Hindlimb muscle (tissue), 1 donor: Measurements from ENCODE around the gene KCNK18. TPM values are rescaled to one million over a fixed set of nuclear protein-coding genes. Genes with fewer than 3 reads are reported as not detected.

Experiments used
- DNase-seq: peaks from one replicate; pipeline ENCODE4 v3.0.0-alpha.2; 2013
- polyA plus RNA-seq: library from polyadenylated mRNA; unstranded; fragments of 120-200 nt; gene quantifications from one replicate; pipeline ENCODE4 v1.2.1, GENCODE V29; 2013; ENCODE audit not compliant: insufficient read length

The KCNK18 gene
- not detected for polyA plus RNA-seq

- no peak for DNase-seq
Observed at GRCh38 chr10:117197189-117197588, at the start of gene KCNK18. Gene KCNK18 (plus strand): TSS chr10:117197489. CDS start chr10:117197489, 0 bp downstream.

- DNase-seq: no peak
Observed at GRCh38 chr10:117148284-117148683, 49.0 kb upstream of the KCNK18 start.

GRCh38 chr10:117152668-117153067 lies 44.6 kb upstream of the KCNK18 start:
- DNase-seq: no peak

GRCh38 chr10:117158297-117158696 lies 39.0 kb upstream of the KCNK18 start:
- no peak for DNase-seq

GRCh38 chr10:117159390-117159789 lies 37.9 kb upstream of the KCNK18 start:
- no peak for DNase-seq

GRCh38 chr10:117160567-117160966 lies 36.7 kb upstream of the KCNK18 start:
- no peak for DNase-seq

- DNase-seq: no peak
Observed at GRCh38 chr10:117161386-117162033, 35.8 kb upstream of the KCNK18 start.

GRCh38 chr10:117162093-117163060 lies 34.9 kb upstream of the KCNK18 start:
- no peak for DNase-seq

GRCh38 chr10:117163061-117163953 lies 34.0 kb upstream of the KCNK18 start:
- DNase-seq: no peak

GRCh38 chr10:117163954-117164548 lies 33.2 kb upstream of the KCNK18 start:
- DNase-seq: no peak

DNA sequence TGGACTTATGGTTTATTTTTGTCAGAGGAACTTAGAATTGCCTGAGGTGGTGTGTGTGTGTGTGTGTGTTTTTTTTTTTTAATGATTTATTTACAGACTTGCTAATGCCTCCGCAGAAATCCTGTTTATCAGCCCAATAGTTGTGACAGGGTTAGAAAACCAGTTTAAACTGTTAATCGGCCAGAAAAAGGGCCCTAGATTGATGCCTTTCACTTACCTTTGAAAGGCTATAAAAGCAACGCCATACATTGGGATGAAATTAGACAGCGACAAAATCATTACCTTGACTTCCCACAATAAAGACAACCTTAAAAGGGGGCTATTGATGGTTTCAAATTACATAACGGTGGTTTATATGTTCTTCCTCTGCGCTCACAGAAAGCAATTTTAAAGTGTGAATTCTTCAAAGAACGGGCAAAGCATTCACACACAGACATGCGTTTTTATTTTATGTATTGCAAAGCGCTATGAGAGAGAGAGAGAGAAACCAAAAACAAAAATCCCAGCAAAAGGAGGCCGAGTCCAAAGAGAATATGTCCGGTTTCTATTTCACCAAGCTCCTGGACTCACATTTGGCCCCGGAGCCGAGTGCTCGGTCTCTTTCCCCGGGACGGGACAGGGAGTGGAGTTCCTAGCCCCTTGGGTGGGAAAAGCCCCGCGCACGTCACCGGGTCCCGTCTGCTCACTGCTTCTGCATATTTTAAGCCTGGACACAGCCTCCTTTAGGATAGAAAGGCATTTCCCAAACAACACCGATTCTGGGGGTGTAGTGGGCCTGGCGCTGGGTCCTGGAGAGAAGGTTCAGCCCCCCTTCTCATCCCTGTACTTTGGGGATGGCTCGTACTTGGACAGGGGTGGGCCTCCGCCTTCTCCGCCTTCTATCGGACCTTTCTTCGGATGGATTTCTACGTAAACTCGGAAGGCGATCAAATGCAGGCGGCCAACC lies 32.4 kb upstream of the KCNK18 start:
- DNase-seq: no peak

- no peak for DNase-seq
Observed at GRCh38 chr10:117165538-117166417, 31.5 kb upstream of the KCNK18 start.

DNA sequence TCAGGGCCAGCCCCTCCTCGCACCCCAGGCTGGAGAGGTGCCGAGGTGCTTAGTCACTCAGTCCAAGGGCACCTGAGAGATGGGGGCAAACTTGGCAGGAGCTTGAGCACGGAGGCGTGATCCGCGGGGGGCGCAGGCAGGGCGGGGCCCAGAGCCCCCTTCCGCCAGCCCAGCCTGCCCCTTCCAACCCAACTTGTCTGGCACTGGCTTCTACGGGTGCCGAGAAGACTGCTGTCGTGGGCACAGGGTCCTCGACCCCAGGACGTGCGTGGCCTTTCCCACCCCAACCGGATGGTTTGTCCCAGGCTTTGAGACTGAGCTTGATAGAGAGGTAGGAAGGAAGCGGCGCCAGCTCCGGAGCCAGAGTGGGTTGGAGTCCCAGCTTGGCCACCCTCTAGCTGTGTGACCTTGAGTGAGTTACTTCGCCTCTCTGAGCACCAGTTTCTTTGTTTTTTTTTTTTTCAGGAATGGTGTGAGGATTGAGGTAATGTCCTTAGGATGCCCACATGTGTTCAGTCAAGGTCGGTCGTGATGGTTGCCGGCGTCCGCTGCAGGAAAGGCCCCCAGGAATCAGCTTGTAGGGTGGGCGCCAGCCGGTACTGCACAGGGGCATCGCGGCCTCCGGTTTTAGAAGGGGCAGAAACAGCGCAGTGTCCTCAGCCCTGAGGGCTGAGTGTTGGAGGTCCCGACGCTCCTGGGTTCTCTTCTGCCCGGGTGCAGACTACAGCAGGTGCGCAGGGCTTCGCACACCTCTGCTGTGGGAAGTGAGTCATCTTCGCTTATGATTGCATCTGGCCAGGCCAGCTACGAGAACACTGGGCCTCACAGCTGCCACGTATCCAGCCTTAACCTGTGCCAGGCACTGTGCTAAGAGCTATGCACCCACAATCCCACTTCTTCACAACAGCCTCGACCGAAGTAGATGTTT lies 30.6 kb upstream of the KCNK18 start:
- DNase-seq: no peak

- DNase-seq: no peak
Observed at GRCh38 chr10:117167346-117167788, 29.9 kb upstream of the KCNK18 start.

DNA sequence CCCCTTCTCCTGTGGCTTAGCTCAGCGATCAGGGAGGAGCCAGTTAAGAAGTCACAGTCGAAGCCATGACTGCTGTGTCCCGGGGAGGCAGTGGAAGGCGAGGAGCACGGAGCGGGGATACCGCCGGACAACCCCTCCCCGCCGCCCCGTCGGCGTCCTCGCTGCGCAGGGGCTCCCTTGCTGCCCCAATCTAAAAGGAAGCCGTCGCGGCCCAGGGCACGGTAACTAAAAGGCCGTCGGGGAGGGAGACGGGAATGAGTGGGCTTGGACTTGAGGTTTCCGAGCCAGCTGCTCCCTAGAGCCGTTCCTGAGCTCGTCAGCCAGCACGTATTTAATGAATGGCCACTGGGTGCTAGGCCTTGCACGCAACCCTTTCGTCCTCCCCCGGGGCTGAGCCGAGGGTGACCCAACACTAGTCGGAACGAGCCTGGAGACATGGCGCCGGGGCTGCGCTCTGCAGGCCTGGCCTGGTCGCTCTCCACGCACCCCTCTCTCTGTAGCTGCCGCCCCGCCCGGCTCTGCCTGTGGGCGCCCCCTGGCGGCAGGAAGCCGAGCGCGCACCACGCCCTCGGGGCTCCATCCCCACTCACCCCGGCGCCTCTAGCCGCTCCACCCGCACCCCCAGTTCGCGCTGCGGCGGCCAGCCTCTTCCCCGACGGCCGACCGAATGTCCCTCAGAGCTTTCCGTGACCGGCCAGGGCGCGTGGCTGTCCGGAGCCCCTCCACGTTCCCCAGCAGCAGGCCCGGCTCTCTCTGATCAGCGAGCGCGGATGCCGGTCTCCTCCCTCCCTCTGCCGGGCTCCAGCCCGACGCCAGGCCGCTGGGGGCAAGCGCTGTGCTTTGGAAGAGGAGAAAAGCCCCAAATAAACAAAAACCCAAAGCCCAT lies 29.3 kb upstream of the KCNK18 start:
- peak; percentile 49 for DNase-seq

DNA sequence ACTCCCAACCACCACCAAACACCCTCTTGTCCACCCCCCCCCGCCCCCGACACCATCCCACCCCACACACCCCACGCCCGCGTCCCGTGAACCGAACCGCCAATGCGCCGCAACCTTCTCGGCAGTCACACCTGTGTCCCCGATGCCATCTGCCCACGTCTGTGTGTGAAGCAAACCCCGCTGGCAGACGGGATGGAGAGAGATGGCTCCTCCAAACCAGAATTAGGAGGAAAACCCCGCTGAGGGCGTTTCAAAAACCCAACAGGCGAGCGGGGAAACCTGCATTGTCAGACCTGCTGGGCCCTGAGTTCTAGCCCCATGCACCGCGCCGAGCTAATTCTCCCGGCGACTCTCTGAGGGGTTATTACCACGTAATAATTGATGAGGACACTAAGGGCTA lies 28.6 kb upstream of the KCNK18 start:
- DNase-seq: no peak

GRCh38 chr10:117169480-117169879 lies 27.8 kb upstream of the KCNK18 start:
- DNase-seq: no peak

- DNase-seq: no peak
Observed at GRCh38 chr10:117170244-117170643, 27.0 kb upstream of the KCNK18 start.
